GM23338 (cell line): ENCODE results near the gene RARRES2. TPM values are rescaled to one million over a fixed set of nuclear protein-coding genes. Genes with fewer than 3 reads are reported as not detected.

ENCODE experiments used
- ATAC-seq: fragments of 200-7000 bp; cut with Tn5 transposase; 3 replicates; pipeline ENCODE4 v1.9.1; 2020
- DNase-seq: peaks from one replicate; pipeline ENCODE4 v3.0.0-alpha.2; 2015; ENCODE audit warnings: low spot score
- H2AFZ ChIP-seq: fragments of 200-600 bp; sonication (generic); 2 replicates; pipeline ENCODE4 v1.8.0; 2016; ENCODE audit warnings: antibody characterized with exemption, mild to moderate bottlenecking, moderate library complexity
- H3F3A ChIP-seq: fragments of 200-600 bp; sonication (generic); replicated peaks from 2 replicates; pipeline ENCODE4 v1.8.0; 2017; ENCODE audit warnings: antibody characterized with exemption, mixed run types, low read depth
- H3K27ac ChIP-seq: fragments of 200-600 bp; sonication (generic); 2 replicates; pipeline ENCODE4 v1.6.1; 2016; ENCODE audit warnings: low read depth
- H3K27me3 ChIP-seq: fragments of 200-600 bp; sonication (generic); 2 replicates; pipeline ENCODE4 v1.8.0; 2016; ENCODE audit warnings: mild to moderate bottlenecking, mixed run types, moderate library complexity; ENCODE audit not compliant: insufficient read depth
- H3K36me3 ChIP-seq: fragments of 200-600 bp; sonication (generic); 2 replicates; pipeline ENCODE4 v1.8.0; 2016; ENCODE audit warnings: mild to moderate bottlenecking; ENCODE audit not compliant: insufficient read depth
- H3K4me1 ChIP-seq: fragments of 200-600 bp; sonication (generic); 2 replicates; pipeline ENCODE4 v1.8.0; 2016; ENCODE audit warnings: mild to moderate bottlenecking, moderate library complexity; ENCODE audit not compliant: insufficient read depth
- H3K4me2 ChIP-seq: fragments of 200-600 bp; sonication (generic); 2 replicates; pipeline ENCODE4 v1.7.1; 2017; ENCODE audit warnings: mixed run types
- H3K4me3 ChIP-seq: fragments of 200-600 bp; sonication (generic); 2 replicates; pipeline ENCODE4 v1.6.1; 2016; ENCODE audit warnings: mixed run types
- H3K79me2 ChIP-seq: fragments of 200-600 bp; sonication (generic); replicated peaks from 2 replicates; pipeline ENCODE4 v1.8.0; 2017; ENCODE audit warnings: mild to moderate bottlenecking; ENCODE audit not compliant: insufficient read depth
- H3K9me2 ChIP-seq: fragments of 200-600 bp; sonication (generic); 2 replicates; pipeline ENCODE4 v1.8.0; 2017; ENCODE audit not compliant: insufficient read depth
- H4K20me1 ChIP-seq: fragments of 200-600 bp; sonication (generic); replicated peaks from 2 replicates; pipeline ENCODE4 v1.8.0; 2017; ENCODE audit warnings: mild to moderate bottlenecking; ENCODE audit not compliant: insufficient read depth
- H3K27ac Mint-ChIP-seq: 2 replicates; pipeline ENCODE4 v1.8.0; 2020; ENCODE audit warnings: inconsistent platforms, mild to moderate bottlenecking, moderate library complexity, mixed read lengths
- H3K27me3 Mint-ChIP-seq: 3 replicates; pipeline ENCODE4 v1.8.0; 2022; ENCODE audit warnings: low read depth, mild to moderate bottlenecking, moderate library complexity, mixed read lengths, inconsistent platforms; ENCODE audit not compliant: insufficient read depth, poor library complexity
- H3K36me3 Mint-ChIP-seq: 3 replicates; pipeline ENCODE4 v1.8.0; 2021; ENCODE audit warnings: low read depth, mild to moderate bottlenecking, inconsistent platforms, moderate library complexity, mixed read lengths
- H3K4me1 Mint-ChIP-seq: 3 replicates; pipeline ENCODE4 v1.8.0; 2020; ENCODE audit warnings: mild to moderate bottlenecking, inconsistent platforms, mixed read lengths
- H3K4me3 Mint-ChIP-seq: 3 replicates; pipeline ENCODE4 v1.8.0; 2021; ENCODE audit warnings: moderate library complexity, mild to moderate bottlenecking, inconsistent platforms, mixed read lengths
- H3K9me3 Mint-ChIP-seq: 3 replicates; pipeline ENCODE4 v1.8.0; 2020; ENCODE audit warnings: moderate library complexity, mild to moderate bottlenecking, inconsistent platforms, mixed read lengths
- CREB1 ChIP-seq: fragments of 250-450 bp; sonication (Bioruptor Pico); IDR thresholded peaks from 2 replicates; pipeline ENCODE4 v1.5.0; 2020; ENCODE audit warnings: low read depth, mild to moderate bottlenecking, moderate library complexity
- CTCF ChIP-seq, 2 experiments: fragments of 200-600 bp in 1 of 2; sonication (generic) in 1 of 2; conservative IDR thresholded peaks; 2 replicates each; pipeline versions ENCODE4 v1.5.1 to v1.6.1; 2016 to 2017; ENCODE audit warnings: antibody characterized with exemption in 2 of 2, low read depth in 2 of 2, mild to moderate bottlenecking in 2 of 2, moderate library complexity in 1 of 2
- ETS1 ChIP-seq: IDR thresholded peaks from 2 replicates; pipeline ENCODE4 v1.6.1; 2016; ENCODE audit warnings: antibody characterized with exemption
- EZH2 ChIP-seq: fragments of 200-600 bp; sonication (generic); IDR thresholded peaks from one replicate; pipeline ENCODE4 v1.8.0; 2017; ENCODE audit warnings: antibody characterized with exemption, mild to moderate bottlenecking, low read depth; ENCODE audit not compliant: unreplicated experiment
- EZH2phosphoT487 ChIP-seq: fragments of 200-600 bp; sonication (generic); IDR thresholded peaks from one replicate; pipeline ENCODE4 v1.8.1; 2018; ENCODE audit warnings: antibody characterized with exemption; ENCODE audit not compliant: unreplicated experiment
- JUNB ChIP-seq: IDR thresholded peaks from one replicate; pipeline ENCODE4 v1.6.1; 2016; ENCODE audit warnings: antibody characterized with exemption; ENCODE audit not compliant: unreplicated experiment
- NANOG ChIP-seq: IDR thresholded peaks from 2 replicates; pipeline ENCODE4 v1.6.1; 2016; ENCODE audit warnings: antibody characterized with exemption, borderline replicate concordance
- POLR2AphosphoS5 ChIP-seq: IDR thresholded peaks from 2 replicates; pipeline ENCODE4 v1.6.1; 2016; ENCODE audit warnings: antibody characterized with exemption, low read depth
- REST ChIP-seq: IDR thresholded peaks from one replicate; pipeline ENCODE4 v1.6.1; 2018; ENCODE audit warnings: antibody characterized with exemption; ENCODE audit not compliant: unreplicated experiment
- STAT1 ChIP-seq: IDR thresholded peaks from one replicate; pipeline ENCODE4 v1.6.1; 2016; ENCODE audit warnings: antibody characterized with exemption; ENCODE audit not compliant: unreplicated experiment
- ZNF114 ChIP-seq: fragments of 250-450 bp; sonication (Bioruptor Pico); IDR thresholded peaks from 2 replicates; pipeline ENCODE4 v1.5.0; 2020; ENCODE audit warnings: mild to moderate bottlenecking, moderate library complexity
- ZNF331 ChIP-seq: fragments of 250-450 bp; sonication (Bioruptor Pico); IDR thresholded peaks from 2 replicates; pipeline ENCODE4 v1.5.0; 2020; ENCODE audit warnings: low read depth, mild to moderate bottlenecking, moderate library complexity
- ZNF462 ChIP-seq: fragments of 250-450 bp; sonication (Bioruptor Pico); IDR thresholded peaks from 2 replicates; pipeline ENCODE4 v1.5.0; 2020; ENCODE audit warnings: mild to moderate bottlenecking, moderate library complexity
- polyA plus RNA-seq: library from polyadenylated mRNA; unstranded; fragments of >200 nt; fragmentation: Nextera tagmentation; extraction: Ambion mirVana; gene quantifications from 2 replicates; pipeline ENCODE4 v1.2.1, GENCODE V29; 2016
- total RNA-seq: library from RNA; depleted of rRNA; stranded (reverse); fragments of >200 nt; shearing (Covaris generic); gene quantifications from 2 replicates; pipeline ENCODE4 v1.2.3, GENCODE V29; 2014

Gene RARRES2
- total and polyA plus RNA-seq, 2 experiments from 2014 or later, result 169 to 314 TPM

GRCh38 chr7:150336746-150337145 lies 4.7 kb downstream of the RARRES2 start:
- peaks cover 4% of the 10 kb centered on the region; the same call in 1 of the 2 replicates for H3K36me3 ChIP-seq

More at GRCh38 chr7:150336746-150337145, 4.7 kb downstream of the RARRES2 start:
- Mint-ChIP-seq H3K27ac (no peak overlapping the region; the same call in 1 of the 2 replicates), H3K27me3 (peaks cover 27% of the 10 kb centered on the region), H3K9me3 (no peaks in the 10 kb centered on the region), H3K36me3 (peaks cover 68% of the 10 kb centered on the region), H3K4me3 (no peak overlapping the region; the same call in 2 of the 3 replicates), H3K4me1 (peaks cover 65% of the 10 kb centered on the region)
- ATAC-seq (no peak), DNase-seq (no peak)
- Histone ChIP-seq H3K4me2 (peak overlapping the region; percentile 54; the same call in 1 of the 2 replicates), H3K4me3 (no peak overlapping the region), H3K79me2 (peaks cover 30% of the 10 kb centered on the region), H3K27ac (0 out of 2 replicates have a peak overlapping the region, but pooled peaks have one; percentile 26), H2AFZ (no peak overlapping the region), H3K4me1 (peaks cover 36% of the 10 kb centered on the region), H3K9me2 (no peaks in the 10 kb centered on the region), H3K27me3 (peaks cover under 1% of the 10 kb centered on the region; the same call in 1 of the 2 replicates), H3F3A (peaks cover 20% of the 10 kb centered on the region), H4K20me1 (no peaks in the 10 kb centered on the region; the same call in 1 of the 2 replicates)
- TF ChIP-seq ZNF114, result no peak
- TF ChIP-seq CTCF (conservative IDR thresholded peaks at IDR 0.05; ENCODE audit: low read depth in 2 of 2), result no peak
- TF ChIP-seq ETS1, result no peak
- TF ChIP-seq REST, result no peak
- no peak for TF ChIP-seq EZH2
- no peak for TF ChIP-seq CREB1 (CRISPR knock-in tag)
- TF ChIP-seq EZH2phosphoT487, result no peak
- no peak for TF ChIP-seq STAT1
- TF ChIP-seq POLR2AphosphoS5, result no peak
- no peak for TF ChIP-seq ZNF462 (CRISPR knock-in tag)
- no peak for TF ChIP-seq JUNB
- TF ChIP-seq NANOG, result no peak
- TF ChIP-seq ZNF331, result no peak
